ENCODE measurements around the gene CEP43. TPM values are rescaled to one million over a fixed set of nuclear protein-coding genes. Genes with fewer than 3 reads are reported as not detected.
"Not testable (repeated sequence)": the region's sequence is repeated elsewhere in the genome, so short reads cannot be mapped to it uniquely, and the experiment has no call there.

Gene CEP43, protein sequence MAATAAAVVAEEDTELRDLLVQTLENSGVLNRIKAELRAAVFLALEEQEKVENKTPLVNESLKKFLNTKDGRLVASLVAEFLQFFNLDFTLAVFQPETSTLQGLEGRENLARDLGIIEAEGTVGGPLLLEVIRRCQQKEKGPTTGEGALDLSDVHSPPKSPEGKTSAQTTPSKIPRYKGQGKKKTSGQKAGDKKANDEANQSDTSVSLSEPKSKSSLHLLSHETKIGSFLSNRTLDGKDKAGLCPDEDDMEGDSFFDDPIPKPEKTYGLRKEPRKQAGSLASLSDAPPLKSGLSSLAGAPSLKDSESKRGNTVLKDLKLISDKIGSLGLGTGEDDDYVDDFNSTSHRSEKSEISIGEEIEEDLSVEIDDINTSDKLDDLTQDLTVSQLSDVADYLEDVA
- total RNA-seq = 10 to 100 TPM; 13.0 to 18.6 (median 13.3) TPM

GRCh38 chr6:166999145-166999883 is at the start of gene CEP43:
TSS of gene CEP43 (plus strand) at chr6:166999397. CDS start at chr6:166999413, 16 bp downstream.
- WGBS, 2 donors = 0% methylated on average over 5 to 9 of the region's 93 CpGs
- H3K27me3 ChIP-seq = no peaks in the 10 kb centered on the region
- H3K36me3 ChIP-seq = peaks cover 0 to 4% (median 0%) of the 10 kb centered on the region in 3 donors
- intact Hi-C loops (cut with DNase I) = loop anchor here (10.0 kb wide), 1 partner anchor 225 kb away; no protein-coding TSS in a partner anchor
- peaks cover 0 to 33% (median 16%) of the 10 kb centered on the region in 3 donors for H3K4me1 ChIP-seq
- H3K27ac ChIP-seq = peak within 1 kb of the TSS; percentile 71 to 86 (median 82)
- H3K9me3 ChIP-seq = no peaks in the 10 kb centered on the region
- peak in 1 of 4 donors; percentile 56 for TF ChIP-seq POLR2A (IDR thresholded peaks at IDR 0.05)
- TF ChIP-seq, protein P1, sequence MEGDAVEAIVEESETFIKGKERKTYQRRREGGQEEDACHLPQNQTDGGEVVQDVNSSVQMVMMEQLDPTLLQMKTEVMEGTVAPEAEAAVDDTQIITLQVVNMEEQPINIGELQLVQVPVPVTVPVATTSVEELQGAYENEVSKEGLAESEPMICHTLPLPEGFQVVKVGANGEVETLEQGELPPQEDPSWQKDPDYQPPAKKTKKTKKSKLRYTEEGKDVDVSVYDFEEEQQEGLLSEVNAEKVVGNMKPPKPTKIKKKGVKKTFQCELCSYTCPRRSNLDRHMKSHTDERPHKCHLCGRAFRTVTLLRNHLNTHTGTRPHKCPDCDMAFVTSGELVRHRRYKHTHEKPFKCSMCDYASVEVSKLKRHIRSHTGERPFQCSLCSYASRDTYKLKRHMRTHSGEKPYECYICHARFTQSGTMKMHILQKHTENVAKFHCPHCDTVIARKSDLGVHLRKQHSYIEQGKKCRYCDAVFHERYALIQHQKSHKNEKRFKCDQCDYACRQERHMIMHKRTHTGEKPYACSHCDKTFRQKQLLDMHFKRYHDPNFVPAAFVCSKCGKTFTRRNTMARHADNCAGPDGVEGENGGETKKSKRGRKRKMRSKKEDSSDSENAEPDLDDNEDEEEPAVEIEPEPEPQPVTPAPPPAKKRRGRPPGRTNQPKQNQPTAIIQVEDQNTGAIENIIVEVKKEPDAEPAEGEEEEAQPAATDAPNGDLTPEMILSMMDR (IDR thresholded peaks at IDR 0.05) = peak in 3 of 6 experiments; percentile 37 to 45 (median 38)
- DNase-seq = peak; percentile 73
- peak within 1 kb of the TSS; percentile 90 to 99 (median 96) for H3K4me3 ChIP-seq

GRCh38 chr6:166949528-166950442 is 49.4 kb upstream of the CEP43 start:
- DNase-seq = no peak
- intact Hi-C loops (cut with DNase I) = no loop called here
- 4 to 40% methylated on average over 3 to 9 of the region's 9 CpGs for WGBS, 2 donors
- H3K9me3 ChIP-seq = no peaks in the 10 kb centered on the region
- H3K4me1 ChIP-seq = peaks cover 3 to 28% (median 11%) of the 10 kb centered on the region in 3 donors
- H3K36me3 ChIP-seq = peaks cover 0 to 39% (median 11%) of the 10 kb centered on the region in 3 donors
- H3K27ac ChIP-seq = peak overlapping the region; percentile 41 to 83 (median 65)
- H3K4me3 ChIP-seq = peak overlapping the region in 1 of 4 donors; percentile 39
- no peak for TF ChIP-seq POLR2A (IDR thresholded peaks at IDR 0.05)
- TF ChIP-seq, protein P1 (IDR thresholded peaks at IDR 0.05) = no peak
- no peaks in the 10 kb centered on the region for H3K27me3 ChIP-seq

DNA sequence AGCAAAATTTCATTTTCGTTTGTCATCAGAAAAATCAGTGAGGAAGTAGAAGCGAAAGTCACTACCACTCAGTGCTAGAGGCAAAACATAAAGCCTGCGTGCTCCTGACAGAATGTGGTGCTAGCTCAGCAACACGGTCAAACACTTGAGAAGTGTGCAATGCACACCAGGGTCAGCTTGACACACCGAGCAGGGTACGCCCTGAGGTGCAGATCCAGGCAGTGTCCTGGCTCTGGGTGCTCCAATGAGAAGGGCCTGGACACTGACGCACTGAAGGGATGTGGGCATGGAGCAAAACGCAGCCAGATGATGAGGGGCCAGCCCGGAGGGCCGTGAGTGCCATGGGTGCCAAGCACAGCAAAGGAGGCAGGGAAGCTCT is 48.8 kb upstream of the CEP43 start:
- DNase-seq = no peak
- Histone ChIP-seq H3K36me3 (peaks cover 0 to 39% (median 11%) of the 10 kb centered on the region in 3 donors), H3K4me1 (peaks cover 5 to 35% (median 13%) of the 10 kb centered on the region in 3 donors), H3K4me3 (peak overlapping the region in 1 of 4 donors; percentile 39), H3K9me3 (no peaks in the 10 kb centered on the region), H3K27ac (peak overlapping the region; percentile 41 to 83 (median 65)), H3K27me3 (no peaks in the 10 kb centered on the region)
- TF ChIP-seq, protein P1 (IDR thresholded peaks at IDR 0.05) = no peak
- TF ChIP-seq POLR2A (IDR thresholded peaks at IDR 0.05) = peak in 1 of 4 donors; percentile 12
- intact Hi-C loops (cut with DNase I) = no loop called here
- 56 to 83% methylated on average over 7 to 9 of the region's 10 CpGs for WGBS, 2 donors

DNA sequence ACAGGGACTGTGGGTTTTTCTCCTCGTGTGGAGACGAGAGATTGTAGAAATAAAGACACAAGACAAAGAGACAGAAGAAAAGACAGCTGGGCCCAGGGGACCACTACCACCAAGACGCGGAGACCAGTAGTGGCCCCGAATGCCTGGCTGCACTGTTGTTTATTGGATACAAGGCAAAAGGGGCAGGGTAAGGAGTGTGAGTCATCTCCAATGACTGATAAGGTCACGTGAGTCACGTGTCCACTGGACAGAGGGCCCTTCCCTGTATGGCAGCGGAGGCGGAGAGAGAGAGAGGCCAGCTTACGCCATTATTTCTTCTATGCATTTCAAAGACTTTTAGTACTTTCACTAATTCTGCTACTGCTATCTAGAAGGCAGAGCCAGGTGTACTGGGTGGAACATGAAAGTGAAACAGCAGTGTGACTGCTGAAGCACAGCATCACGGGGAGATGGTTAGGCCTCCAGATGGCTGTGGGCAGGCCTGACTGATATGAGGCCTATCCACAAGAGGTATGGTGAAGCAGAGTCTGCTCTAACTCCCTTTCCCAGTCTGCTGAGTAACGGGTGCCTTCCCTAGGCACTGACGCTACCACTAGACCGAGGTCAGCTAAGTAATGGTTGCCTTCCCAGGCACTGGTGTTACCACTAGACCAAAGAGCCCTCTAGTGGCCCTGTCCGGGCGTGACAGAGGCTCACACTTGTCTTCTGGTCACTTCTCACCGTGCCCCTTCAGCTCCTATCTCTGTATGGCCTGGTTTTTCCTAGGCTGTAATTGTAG is 48.1 kb upstream of the CEP43 start:
- Histone ChIP-seq H3K27ac (peak overlapping the region; percentile 41 to 83 (median 65)), H3K36me3 (peaks cover 0 to 33% (median 8%) of the 10 kb centered on the region in 3 donors), H3K4me1 (peaks cover 10 to 41% (median 17%) of the 10 kb centered on the region in 3 donors), H3K4me3 (peak overlapping the region in 1 of 4 donors; percentile 39)
- H3K9me3 ChIP-seq; H3K27me3 ChIP-seq; intact Hi-C loops (cut with DNase I): not testable (repeated sequence)
- 61 to 69% methylated on average over 16 to 17 of the region's 17 CpGs for WGBS, 2 donors
- peak; percentile 31 for DNase-seq
- TF ChIP-seq, protein P1 (IDR thresholded peaks at IDR 0.05) = peak; percentile 12 to 67 (median 52)

All from esophagus squamous epithelium (tissue), 5 donors.